ENCODE data around the gene ZDHHC7.

Gene ZDHHC7

GRCh38 chr16:84932681-84933080, 78.7 kb downstream of the ZDHHC7 start:
- DNase-seq, result no peak

GRCh38 chr16:84931506-84931905, 79.8 kb downstream of the ZDHHC7 start:
- no peak for DNase-seq

- DNase-seq, result no peak
Observed at GRCh38 chr16:84931107-84931494, 80.2 kb downstream of the ZDHHC7 start.

- no peak for DNase-seq
Observed at GRCh38 chr16:84930298-84931106, 80.8 kb downstream of the ZDHHC7 start.

GRCh38 chr16:84929421-84930297, 81.7 kb downstream of the ZDHHC7 start:
- DNase-seq, result no peak

- DNase-seq, result no peak
Observed at GRCh38 chr16:84928679-84929420, 82.5 kb downstream of the ZDHHC7 start.

- DNase-seq, result no peak
Observed at GRCh38 chr16:84927621-84928591, 83.4 kb downstream of the ZDHHC7 start.

GRCh38 chr16:84926462-84926861, 84.9 kb downstream of the ZDHHC7 start:
- no peak for DNase-seq

- no peak for DNase-seq
Observed at GRCh38 chr16:84925773-84926372, 85.5 kb downstream of the ZDHHC7 start.

- peak; percentile 52 for DNase-seq
Observed at GRCh38 chr16:84925092-84925772, 86.1 kb downstream of the ZDHHC7 start.

GRCh38 chr16:84924331-84925091, 86.8 kb downstream of the ZDHHC7 start:
- DNase-seq, result no peak
